HG03103 (cell line): Measurements from ENCODE around the gene PLCL1.

Experiments
- ATAC-seq: cut with Tn5 transposase; IDR thresholded peaks from one replicate; pipeline ENCODE4 v1.9.1; 2021; ENCODE audit warnings: low read depth; ENCODE audit not compliant: unreplicated experiment

The PLCL1 gene

GRCh38 chr2:197850882-197851450 is 46.6 kb downstream of the PLCL1 start:
- no peak for ATAC-seq

DNA sequence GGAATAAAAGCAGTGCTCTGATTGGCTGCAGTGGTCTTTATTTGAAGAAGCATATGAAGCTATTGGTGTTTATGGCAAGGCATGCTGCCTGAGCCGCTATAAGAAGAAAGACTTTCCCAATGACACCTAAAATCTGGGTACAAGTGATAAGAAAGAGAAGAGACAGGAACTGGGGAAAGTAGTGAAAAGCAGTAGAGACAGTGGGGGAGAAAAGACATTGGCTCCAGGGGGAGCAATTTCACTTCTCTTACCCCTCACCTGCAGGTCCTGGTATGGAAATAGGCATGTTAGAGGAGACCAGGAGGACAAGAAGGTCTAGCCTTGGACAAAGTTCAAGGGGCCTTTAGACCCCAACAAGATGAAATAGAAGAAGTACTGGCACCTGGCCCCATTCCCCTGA is 47.1 kb downstream of the PLCL1 start:
- no peak for ATAC-seq

- no peak for ATAC-seq
Measured at GRCh38 chr2:197852108-197852507, 47.7 kb downstream of the PLCL1 start.

GRCh38 chr2:197853549-197853948 is 49.2 kb downstream of the PLCL1 start:
- ATAC-seq = no peak

DNA sequence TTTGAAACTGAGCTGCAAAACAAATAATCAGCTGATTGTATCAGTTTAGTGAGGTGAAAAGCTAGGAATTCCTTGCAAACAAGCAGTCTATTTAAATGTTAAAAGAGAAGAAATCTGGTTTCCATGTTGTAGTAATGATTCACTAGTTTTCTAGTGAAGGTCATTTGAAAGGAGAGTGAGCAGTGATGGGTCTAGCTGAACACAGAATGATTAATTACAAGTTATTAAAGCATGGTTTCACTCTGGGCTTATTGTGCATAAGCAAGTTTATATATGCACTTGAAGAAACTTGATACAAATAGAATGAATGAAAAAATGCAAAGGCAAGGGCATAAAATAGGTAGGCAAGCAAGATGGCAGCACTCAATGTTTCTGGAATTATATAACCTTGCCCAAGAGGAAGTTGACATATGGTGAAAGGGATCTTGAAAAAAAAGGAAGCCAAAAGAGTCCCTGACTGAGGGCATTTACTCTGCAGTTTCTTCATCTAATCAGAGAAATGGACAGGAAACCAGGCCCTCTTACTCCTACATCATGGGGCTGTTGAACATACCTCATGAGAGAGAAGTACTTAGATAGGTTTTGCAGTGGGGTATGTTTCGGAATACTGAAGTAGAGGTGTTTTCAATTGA is 53.2 kb downstream of the PLCL1 start:
- no peak for ATAC-seq

- ATAC-seq = no peak
Measured at GRCh38 chr2:197858607-197859140, 54.3 kb downstream of the PLCL1 start.

DNA sequence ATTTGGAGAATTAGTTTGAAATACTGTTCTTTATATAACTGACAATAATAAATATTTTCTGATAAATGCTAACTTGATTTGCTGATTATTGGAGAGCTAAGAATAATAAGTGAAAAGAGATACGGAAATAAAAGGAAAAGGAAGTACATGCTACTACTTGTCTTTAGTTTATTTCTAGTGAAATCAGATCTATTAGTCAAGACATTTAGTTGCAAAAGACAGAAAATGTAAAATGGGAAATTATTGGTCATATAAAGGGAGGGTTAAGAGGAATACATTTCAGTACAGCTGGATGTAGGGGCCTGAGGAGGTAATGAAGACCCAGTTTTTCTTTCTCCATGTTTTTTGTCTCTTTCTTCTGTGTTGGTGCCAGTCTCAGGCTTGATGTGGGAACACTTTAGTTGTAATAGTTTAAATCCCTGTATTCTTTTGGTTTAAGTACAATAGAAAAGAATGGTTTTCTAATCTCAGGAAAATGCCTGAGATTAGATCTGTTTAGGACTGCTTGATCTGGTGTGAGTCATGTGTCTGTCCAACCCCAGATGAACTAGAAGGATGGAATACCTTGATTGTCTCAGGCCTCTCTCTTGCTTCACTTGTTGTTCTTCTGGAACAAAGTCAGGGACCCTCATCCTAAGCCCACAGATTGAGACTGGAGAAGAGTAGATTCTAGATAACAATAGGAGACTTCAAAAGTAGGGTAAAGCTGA is 58.0 kb downstream of the PLCL1 start:
- ATAC-seq = no peak

DNA sequence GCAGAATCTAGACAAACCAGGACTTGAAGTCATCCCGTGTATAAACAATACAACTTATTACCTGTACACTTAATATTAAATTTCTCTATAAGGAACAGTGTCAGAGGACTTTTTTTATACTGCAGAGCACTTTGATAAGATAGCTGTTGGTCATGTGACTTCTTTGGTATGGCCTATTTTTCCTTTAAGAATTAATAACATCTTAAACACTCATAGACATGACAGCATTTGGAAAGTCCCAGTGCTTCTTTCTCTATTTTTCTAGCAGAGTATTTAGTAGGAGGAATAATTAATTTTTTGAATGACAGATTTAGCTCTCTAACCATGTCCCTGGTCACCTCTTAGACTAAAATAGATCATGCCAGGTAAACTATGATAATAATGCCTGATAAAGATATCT is 59.4 kb downstream of the PLCL1 start:
- ATAC-seq = no peak

DNA sequence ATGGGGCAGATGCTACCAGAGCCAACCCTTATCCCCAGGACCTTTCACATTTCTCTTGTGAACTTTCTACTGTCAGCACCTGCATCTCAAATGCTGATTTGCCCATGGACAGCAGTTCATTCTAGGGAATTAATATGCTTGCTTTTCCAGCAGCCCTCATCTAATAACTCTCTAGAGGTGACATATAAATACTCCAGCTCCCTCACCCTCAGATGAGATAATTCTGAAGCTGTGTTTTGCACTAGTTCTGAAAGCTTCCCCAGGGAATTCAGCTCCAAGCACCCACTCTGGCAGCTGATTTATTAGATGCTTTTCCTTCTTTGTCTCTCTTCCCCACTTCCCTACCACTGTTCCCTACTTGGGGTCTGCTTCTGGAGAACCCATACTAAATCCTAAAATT is 62.1 kb downstream of the PLCL1 start:
- no peak for ATAC-seq

DNA sequence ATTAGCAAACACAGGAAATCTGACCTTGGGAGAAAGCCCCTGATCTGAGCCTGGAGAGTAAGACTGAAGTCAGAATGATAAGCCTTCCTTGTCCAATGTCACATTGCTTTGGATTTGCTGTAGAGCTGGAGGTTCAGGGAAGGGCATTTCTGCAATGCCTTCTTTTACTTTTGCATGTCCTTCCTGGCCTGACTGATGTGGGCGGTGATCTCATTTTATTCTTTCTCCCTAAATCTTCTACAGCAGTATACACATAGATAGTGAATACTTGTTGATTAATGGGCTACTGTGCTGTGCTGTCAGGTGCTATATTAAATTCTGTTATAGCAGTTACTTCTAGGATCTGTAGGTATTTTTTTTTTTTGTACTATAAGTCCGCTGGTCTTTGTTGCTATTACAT is 62.6 kb downstream of the PLCL1 start:
- ATAC-seq = no peak

DNA sequence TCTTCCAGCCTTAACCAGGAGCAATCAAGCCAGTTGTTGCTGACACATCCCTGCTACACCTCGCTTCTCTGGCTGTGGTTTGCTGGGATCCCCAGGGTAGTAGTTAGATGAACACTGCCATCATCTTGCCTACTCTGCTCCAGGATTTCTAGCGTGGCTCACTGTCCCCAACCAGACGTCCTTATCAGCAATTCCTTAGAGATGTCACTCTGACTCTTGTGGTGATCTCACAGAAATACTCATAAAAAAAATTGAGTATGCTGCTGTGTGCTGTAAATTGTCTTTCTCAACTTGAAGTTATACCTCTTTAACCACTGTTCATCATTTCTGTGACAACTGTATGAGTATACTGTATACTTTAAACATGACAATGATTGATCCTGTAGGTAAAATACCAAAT is 63.2 kb downstream of the PLCL1 start:
- no peak for ATAC-seq

DNA sequence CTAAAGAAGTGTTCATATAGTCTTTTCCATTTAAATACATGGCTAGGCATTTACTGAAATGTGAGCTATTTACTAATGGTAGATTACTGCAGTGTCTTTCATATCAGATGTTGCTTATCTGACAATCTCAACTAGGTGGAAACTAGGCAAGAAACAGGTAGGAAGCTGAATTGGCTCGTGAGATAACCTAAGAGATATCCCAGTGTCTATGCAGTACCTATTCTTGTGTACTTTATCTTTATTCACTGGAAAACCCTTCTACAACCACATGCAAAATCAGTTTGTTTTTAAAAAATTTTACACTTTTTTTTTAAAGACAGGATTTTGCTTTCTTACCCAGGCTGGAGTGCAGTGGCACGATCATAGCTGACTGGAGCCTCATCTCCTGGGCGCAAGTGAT is 63.8 kb downstream of the PLCL1 start:
- no peak for ATAC-seq

DNA sequence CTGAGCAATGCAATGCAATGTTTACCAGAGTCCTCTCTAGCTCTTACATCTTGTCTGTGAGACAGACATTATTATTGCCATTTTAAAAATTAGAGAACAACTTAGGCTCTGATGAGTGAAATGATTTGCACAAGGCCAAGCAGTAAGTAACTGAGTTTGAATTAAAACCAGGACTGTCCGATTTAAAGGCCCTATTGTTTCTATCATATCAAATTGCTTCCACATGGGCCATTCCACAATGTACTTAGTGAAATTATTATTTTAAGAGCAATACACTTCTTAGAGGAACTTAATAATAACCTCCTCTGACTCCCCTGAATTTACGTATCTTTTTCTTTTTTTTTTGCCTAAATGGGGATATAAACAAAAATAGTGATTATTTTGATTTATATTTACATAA is 64.6 kb downstream of the PLCL1 start:
- ATAC-seq = no peak

GRCh38 chr2:197869501-197870111 is 65.2 kb downstream of the PLCL1 start:
- no peak for ATAC-seq

DNA sequence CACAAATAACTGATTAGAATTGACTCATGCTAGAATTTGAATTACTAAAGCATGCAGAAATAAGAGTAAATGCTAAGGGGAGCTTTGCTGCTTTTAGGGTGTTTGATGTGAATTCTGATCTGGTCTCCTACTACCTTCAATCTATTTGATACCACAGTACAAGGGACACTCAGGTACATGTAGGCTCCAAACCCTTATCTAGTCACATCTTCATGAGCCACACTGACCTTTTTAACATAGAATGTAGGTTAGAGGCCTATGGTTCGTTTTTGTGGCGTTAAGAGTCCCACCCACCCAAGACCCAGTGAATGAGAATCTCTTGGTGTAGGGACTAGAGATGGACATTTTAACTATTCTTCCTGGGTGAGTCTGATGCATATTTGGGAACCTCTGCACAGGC is 65.7 kb downstream of the PLCL1 start:
- ATAC-seq = no peak

DNA sequence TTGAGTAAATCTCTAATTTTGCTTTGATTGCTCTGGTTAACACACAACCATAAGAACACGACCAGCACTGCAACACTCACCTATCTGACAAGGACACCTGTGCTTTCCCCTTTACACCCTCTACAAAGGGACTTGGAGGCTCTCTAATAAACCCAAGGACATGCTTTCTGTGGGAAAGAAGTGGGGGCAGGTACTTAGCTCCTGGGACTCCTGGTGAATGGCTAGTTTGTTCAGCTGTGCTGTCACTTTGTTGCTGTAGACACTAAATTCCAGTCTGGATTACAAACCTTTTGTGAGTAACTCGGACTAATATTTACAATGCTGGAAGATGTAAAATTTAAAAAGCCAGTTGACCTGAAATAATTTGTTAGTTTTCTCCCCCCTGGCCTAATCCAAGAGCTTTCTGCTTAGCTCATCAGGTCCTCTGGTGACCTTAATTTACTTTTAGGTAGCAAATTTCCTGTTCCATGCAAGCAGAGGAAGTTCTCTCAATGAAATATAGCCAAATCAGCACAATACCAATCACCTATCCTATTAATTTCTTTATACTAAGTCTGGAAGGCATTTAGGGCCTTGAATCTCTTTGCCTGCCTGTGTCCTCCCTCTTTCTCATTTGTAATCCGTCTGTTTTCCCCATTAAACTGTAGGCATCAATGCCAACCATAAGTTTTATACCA is 67.5 kb downstream of the PLCL1 start:
- no peak for ATAC-seq

GRCh38 chr2:197873293-197873701 is 68.9 kb downstream of the PLCL1 start:
- ATAC-seq = no peak

DNA sequence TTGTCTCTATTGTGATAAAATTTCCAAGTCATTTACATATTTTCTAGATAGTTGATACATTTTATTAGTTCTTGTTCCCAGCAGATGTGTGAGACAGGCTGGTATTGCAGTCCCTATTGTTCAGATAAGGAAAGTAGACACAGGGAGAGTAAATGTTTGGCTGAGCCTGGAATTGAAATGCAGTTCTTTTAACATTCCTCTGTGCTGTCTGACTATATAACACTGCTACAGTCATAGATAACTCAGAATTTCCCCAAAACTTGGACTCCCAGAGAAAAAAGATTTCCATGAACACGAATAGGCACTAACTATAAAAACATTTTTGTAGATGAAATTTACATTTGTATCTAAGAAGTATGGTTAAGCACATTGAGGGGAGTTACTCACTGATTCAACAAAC is 71.4 kb downstream of the PLCL1 start:
- ATAC-seq = no peak

DNA sequence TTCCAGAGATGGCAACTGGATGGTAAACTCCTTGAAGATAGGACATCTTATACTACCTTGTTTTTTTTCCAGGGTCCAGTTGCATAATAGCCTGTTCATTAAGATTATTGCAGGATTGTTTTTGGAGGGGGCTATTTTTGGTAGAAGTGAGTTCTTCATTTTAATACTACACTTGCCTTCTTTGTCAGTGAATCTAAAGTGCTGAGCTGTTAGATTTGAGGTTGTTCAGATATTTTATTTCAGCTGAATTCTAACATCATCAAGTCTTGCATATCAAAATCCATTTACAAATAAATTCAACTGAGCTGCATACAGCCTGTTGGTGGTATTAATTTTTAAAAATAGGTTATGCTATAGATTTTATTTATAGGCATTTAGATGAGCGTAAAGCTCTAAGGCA is 72.1 kb downstream of the PLCL1 start:
- ATAC-seq = no peak

- ATAC-seq = no peak
Measured at GRCh38 chr2:197877038-197877437, 72.6 kb downstream of the PLCL1 start.

GRCh38 chr2:197878792-197879191 is 74.4 kb downstream of the PLCL1 start:
- ATAC-seq = no peak
